Measurements from ENCODE around the gene THADA.

THADA gene

GRCh38 chr2:43220229-43220751 is 375.5 kb downstream of the THADA start:
- no peak for DNase-seq

- peak; percentile 61 for DNase-seq
These were observed 376.2 kb downstream of the THADA start for GRCh38 chr2:43219383-43220228.

GRCh38 chr2:43218702-43219382 is 377.0 kb downstream of the THADA start:
- DNase-seq = peak; percentile 36

DNA sequence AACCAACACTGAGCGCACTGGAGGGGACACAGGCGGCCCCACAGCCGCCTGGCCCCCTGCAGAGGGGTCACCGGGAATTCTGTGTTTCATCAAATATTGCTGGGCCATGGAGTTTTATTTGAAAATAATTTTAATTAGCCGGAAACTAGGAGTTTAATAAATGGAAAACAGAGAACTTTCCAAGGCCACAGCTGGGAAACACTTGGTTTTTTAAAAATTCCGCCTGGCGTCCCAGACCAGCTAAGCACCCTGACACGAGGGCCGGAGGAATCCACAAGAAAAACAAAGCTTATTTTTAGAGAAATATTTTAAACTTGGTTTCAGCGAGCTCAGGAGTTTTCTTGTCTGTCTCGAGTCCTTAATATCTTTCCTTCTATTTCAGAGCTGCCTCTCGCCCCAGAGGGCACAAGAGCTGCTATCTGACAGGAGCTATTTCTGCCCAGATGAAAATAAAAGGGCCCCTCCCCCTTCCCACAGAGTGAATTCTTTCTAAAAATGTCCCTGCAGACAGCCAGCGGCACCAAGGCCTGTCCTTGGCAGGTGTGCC is 377.6 kb downstream of the THADA start:
- no peak for DNase-seq

GRCh38 chr2:43217228-43218154 is 378.3 kb downstream of the THADA start:
- no peak for DNase-seq

DNA sequence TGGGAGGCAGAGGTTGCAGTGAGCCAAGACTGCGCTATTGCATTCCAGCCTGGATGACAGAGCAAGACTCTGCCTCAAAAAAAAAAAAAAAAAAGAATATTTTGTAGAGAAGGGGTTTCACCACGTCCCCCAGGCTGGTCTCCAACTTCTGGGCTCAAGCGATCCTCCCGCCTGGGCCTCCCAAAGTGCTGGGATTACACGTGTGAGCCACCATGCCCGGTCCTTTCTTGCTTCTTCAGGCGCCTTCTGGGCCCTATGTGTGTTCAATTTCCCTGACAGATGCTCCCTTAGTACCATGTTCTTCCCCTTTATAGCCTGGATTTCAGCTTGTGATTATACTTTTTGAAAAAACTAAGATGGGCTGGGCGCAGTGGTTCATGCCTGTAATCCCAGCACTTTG is 379.2 kb downstream of the THADA start:
- no peak for DNase-seq

GRCh38 chr2:43215673-43216255 is 380.1 kb downstream of the THADA start:
- DNase-seq = no peak

DNA sequence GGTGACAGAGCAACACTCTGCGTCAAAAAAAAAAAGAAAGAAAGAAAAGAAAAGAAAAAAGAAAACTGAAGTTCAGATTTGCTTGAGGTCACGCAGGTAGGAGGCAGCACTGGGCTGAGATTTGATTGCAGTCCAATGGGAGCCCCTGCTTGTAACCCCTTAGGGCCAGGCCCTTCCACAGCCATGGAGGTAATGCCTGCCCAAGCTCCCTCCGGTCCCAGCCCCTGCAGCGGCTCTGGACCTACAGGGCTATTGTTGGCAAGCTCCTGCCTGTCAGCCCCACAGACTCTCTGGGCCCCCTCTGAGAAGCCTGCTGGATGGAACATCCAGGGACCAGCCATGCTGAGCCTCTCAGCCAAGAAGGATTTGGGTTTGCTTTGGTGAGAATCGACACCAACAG is 381.6 kb downstream of the THADA start:
- DNase-seq = no peak

DNA sequence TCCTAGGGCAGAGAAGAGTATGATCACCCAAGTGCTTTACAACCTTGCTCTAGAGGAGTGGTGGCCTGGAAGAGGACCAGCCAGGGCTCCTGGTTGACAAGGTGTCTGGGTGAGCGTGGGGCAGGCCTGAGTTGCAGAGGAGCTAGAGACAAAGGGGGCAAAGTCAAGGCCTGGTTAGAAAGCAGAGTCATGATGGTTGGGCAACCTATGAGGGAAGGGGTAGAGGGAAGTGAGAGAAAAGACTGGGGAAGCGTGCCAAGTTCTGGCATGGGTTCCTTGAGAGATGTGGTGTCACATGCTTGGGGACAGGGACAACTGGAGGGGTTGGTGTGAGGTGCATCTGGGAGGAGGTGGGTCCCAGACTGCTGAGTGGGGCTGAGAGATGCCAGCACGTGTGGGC is 382.9 kb downstream of the THADA start:
- no peak for DNase-seq

DNA sequence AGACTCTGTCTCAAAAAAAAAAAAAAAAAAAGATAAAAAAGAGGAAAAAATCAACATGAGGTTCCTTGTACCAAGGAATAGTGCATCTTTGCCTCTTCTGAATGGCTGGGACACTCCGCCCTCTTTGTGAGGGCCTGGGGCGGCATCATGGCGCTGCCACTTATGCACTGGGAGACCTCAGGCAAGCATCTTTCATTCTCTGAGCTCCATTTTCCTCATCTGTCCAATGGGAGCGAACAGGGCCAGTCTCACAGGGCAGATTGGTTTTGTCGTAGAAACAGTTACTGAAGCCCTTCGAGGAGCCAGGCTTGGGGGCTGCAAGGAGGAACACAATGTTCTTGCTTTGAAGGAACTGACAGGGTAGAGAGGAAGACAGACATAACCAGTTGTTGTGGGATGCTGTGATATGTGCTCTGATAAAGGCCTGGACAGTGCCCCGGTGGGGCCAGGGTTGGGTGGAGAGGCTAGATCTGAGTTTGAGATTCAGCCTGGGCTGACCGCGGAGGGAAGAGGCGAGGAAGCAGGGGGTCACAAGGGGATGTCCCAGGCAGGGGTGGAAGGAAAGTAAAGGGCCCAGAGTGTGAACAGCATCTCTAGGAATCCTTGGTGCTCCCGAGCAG is 383.5 kb downstream of the THADA start:
- no peak for DNase-seq

- DNase-seq = no peak
These were observed 385.2 kb downstream of the THADA start for GRCh38 chr2:43210467-43211303.

DNA sequence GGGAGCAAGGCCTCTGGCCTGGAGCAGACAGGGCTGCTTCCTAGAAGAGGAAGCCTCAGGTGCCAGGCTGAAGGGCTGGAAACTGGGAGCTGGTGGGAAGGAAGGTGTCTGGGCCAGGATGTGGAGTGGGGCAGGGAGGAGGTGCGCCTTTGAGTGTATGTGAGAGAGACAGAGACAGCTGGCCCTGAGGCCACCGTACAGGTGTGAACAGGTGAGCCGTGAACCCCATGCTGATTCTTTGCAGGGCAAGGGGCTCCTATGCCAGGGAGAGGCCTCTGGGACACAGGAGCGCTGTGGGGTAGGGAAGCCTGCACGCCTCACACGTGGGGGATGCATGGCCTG is 385.7 kb downstream of the THADA start:
- no peak for DNase-seq

- no peak for DNase-seq
These were observed 386.6 kb downstream of the THADA start for GRCh38 chr2:43209204-43209717.

DNA sequence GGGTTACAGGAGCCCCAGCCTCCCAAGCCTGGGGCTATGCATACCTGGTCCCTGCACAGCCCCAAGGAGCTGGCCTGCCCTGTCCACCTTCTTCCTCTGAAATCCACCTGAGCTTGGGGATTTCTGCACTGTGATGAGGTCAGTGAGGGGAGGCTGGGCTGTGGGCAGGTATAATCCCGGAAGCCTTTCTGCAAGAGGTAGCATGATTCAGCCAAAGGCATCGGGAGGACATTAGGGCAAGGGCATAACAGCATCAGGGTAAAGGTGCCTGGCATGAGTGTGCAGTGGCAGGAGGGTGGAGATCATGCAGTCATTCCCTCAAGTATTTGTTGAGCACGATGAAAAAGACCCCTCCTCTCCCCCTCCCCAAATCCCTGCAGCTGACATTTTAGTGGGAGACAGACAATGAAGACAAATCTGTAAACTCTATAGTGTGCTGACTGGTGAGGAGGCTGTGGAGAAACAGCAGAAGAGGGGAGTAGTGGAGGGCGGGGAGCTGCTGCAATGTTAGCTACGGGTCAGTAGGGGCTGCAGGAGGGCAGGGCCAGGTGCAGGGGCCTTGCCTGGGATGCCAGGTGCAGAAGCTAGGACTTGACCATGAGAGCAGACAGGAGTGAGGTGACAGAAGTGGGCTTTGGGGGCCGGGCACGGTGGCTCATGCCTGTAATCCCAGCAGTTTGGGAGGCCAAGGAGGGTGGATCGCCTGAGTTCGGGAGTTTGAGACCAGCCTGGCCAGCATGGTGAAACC is 388.1 kb downstream of the THADA start:
- no peak for DNase-seq

- DNase-seq = no peak
These were observed 389.2 kb downstream of the THADA start for GRCh38 chr2:43206602-43207001.

- DNase-seq = no peak
These were observed 392.5 kb downstream of the THADA start for GRCh38 chr2:43203373-43203772.

GRCh38 chr2:43202289-43202688 is 393.5 kb downstream of the THADA start:
- no peak for DNase-seq

DNA sequence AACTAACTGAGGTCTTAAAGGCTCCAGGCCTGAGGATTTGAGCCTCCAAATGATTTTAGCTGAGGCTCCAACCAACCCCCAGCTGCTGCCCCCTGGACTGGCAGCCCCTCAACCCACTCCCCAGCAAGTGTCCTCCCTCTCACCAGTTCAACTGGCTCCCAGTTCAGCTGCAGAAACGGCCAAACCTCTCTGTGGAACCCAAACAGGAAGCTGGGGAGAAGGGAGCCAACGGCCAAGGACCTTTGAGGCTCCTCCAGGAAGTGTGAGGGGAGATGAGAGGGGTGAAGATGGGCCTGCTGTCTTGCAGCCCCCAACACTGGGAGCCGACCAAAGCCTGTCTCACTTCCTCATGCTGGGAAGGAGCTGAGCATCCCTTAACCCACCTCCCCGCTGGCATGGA is 394.3 kb downstream of the THADA start:
- DNase-seq = no peak

- no peak for DNase-seq
These were observed 394.8 kb downstream of the THADA start for GRCh38 chr2:43201016-43201415.
